Mucosa of gallbladder (tissue), 1 donor: ENCODE measurements around the gene BASP1. TPM values are rescaled to one million over a fixed set of nuclear protein-coding genes. Genes with fewer than 3 reads are reported as not detected.
"Not testable (repeated sequence)": the region's sequence is repeated elsewhere in the genome, so short reads cannot be mapped to it uniquely, and the experiment has no call there.

ENCODE experiments used
- DNase-seq: peaks from one replicate; pipeline ENCODE4 v3.0.0-alpha.2; 2020; ENCODE audit warnings: low spot score
- total RNA-seq: library from RNA; stranded (reverse); gene quantifications from one replicate; pipeline ENCODE4 v1.2.1, GENCODE V29; 2021
- donor health status: DM: no; HTN: no; CAD: no.

BASP1 gene
- total RNA-seq, 1 donor from 2014 or later = 40.3 TPM

- DNase-seq = no peak
Observed at GRCh38 chr5:17223367-17224185, 6.1 kb downstream of the BASP1 start.

DNA sequence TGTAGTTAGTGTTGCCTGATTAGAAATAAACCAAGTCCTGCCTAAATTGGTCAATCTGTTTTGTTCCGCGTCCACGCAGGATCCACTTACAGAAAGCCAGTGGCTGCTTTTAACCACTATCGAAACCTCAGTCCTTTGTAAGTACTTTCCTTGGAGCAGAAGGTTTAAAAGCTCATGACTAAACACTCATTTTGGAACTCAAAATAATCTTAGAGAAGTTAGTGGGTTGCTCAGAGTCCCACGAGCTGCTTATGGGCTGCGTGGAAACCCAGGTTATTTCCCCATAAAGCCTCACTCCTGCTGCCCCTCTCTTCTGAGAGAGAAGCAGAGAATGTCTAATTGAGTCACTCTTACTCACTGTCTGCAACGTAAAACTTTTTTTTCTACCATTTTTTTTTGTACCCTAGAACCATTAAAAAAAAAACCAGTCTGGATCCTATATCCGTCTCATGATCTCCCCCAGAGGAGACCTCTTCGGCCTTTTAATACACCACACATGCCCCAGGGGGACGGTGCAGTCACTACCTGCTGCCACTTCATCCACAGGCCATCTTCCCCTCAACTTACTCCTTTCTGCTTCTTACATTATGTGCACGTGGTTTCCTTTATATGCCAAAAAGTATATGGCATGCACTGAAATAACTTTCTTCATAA is 7.6 kb downstream of the BASP1 start:
- DNase-seq = no peak

GRCh38 chr5:17225520-17225919 is 8.1 kb downstream of the BASP1 start:
- no peak for DNase-seq

DNA sequence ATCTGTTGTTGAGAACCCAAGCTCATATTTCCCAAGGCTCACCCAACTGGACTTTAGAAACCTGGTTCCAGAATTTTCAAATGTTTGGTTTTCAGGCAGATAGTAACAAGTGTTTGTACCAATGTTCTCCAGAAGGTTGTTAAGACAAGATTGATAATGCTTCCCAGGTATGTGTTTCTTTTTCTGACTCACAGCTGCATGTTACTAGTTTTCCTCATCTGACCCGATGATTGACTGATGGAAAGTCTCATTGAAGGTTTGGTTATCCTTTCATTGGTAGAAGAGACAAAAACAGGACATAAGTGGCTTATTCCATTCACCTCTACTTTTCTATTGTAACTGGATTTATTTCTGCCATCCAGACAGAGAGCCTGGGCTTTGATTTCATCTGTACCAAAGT is 10.4 kb downstream of the BASP1 start:
- DNase-seq = no peak

DNA sequence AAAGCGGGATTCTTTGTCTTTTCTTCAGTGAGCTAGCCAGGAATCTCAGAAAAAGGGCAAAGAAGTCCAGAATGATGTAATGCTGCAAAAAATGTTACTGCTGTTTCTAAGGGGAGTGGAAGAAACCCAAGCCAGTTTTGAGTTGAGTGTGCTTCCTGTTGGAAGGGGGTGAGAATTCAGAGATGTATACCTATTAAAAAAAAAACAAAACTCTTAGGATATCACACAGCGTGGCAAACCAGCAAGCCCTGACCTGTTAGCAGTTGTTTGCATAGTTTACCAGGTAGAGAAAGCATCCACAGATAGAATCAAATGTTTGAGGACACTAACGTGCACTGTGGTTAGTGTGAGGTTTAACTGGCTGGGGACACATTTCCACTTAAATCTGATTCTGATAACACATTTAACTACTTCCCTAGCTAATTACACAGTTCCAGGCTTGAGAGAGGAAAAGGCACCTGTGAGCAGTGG is 11.4 kb downstream of the BASP1 start:
- no peak for DNase-seq

DNA sequence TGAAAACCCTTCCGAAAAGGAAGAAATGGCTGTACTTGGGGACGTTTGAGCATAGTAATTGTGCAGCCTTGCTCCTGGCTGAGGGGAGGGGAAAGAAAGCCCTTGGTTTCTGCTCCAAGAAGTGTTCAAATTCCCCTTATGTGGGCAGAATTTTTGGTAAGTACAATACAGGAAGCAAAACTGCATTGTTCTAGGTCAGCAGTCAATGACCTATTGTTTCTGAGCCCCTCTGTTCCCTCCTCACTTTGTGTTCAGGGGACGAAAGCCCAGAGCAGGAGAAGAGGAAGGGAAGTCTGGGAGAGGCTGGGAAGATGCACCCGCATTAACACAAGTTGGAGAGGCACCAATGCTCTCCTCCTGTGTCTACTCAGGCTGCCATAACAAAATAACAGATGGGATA is 11.9 kb downstream of the BASP1 start:
- no peak for DNase-seq

DNA sequence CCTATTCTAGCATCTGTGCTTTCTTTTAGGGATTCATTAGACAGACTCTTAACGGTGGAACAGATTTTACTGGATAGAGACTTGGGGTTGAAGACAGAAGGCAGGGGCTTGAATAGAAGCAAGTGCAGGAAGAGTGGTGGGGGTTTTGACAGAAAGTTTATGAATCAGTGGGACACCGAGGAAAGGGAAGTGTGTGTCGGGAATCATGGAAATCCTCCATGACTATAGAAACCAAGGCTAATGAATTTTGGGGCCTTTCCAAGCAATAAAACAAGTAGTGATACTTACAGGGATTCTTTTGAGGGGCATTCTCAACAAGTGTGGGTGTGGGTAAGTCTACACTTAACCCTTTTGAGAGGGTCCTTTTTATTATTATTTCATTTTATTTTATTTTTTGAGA is 12.8 kb downstream of the BASP1 start:
- no peak for DNase-seq

- no peak for DNase-seq
Observed at GRCh38 chr5:17230808-17231525, 13.5 kb downstream of the BASP1 start.

GRCh38 chr5:17232405-17232804 is 15.0 kb downstream of the BASP1 start:
- DNase-seq = no peak

DNA sequence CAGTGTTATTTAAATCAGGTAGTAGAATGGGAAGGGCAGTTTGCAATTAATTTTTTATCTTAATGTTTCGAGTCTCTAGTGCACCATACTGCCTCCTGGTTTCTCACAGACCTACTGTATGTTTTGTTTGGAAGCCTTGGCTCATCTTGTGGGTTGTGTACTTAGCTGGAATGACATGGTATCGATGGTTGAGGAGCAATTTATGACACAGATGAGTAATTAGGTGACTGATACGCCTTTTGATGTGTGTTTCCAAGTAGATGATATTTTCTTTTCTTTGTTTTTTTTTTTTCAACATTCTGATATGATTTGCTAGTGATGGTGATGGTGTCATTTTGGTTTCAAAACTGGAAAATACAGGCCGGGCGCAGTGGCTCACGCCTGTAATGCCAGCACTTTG is 16.1 kb downstream of the BASP1 start:
- DNase-seq = no peak

GRCh38 chr5:17234374-17234773 is 16.9 kb downstream of the BASP1 start:
- DNase-seq = no peak

- no peak for DNase-seq
Observed at GRCh38 chr5:17235731-17236330, 18.4 kb downstream of the BASP1 start.

- no peak for DNase-seq
Observed at GRCh38 chr5:17238521-17239041, 21.1 kb downstream of the BASP1 start.

GRCh38 chr5:17239953-17240352 is 22.5 kb downstream of the BASP1 start:
- no peak for DNase-seq

GRCh38 chr5:17240487-17240886 is 23.1 kb downstream of the BASP1 start:
- DNase-seq = no peak

DNA sequence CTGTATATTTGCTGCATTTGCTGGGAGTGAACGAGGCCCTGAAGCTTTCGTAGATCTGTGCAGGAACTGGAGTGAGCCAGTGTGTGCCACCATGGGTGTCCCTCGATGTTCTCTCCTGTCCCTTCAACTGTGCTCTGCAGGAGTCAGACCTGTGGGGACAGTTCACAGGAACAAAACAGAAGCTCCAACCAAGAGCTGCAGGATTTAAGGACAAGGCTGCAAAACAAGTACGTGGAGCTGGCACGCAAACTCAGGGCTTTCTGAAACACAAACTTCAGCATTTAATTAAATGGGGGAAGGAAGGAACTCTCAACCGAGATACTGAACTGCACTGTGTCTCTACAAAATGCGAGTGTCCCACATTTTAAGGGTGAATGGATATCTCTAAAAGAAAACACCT is 24.2 kb downstream of the BASP1 start:
- no peak for DNase-seq

DNA sequence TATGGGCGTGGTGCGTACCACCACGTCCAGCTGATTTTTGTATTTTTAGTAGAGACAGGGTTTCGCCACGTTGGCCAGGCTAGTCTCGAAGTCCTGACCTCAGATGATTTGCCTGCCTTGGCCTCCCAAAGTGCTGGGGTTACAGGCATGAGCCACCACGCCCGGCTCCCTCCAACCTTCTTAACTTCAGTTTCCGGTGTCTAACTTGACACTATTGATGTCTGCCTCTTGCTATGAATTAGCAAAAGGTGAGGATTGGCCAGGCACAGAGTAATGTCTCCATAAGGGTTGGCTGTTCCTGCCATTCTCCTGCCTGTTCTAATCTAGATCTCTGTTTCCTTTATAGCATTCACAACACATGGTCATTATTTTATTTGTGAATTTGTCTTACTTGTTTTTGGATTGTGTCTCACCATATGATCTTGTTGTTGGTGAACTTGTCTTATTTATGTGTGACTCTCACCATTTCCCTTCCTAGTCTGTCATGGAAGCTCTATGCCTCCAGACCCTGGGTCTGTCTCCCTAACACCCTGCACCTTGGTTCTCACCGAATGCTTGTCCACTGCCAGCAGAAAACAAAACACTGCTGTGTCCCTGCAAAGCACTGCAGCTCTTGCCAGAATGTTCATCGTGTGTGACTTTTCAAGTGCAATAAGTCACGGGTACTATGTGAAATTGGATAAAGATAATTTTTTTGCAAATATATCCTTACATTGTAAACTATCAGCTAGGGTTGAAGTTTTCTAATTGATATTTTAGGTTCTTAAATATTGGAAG is 26.0 kb downstream of the BASP1 start:
- no peak for DNase-seq

GRCh38 chr5:17249029-17249634 is 31.7 kb downstream of the BASP1 start:
- DNase-seq = peak; percentile 35

GRCh38 chr5:17249841-17250240 is 32.4 kb downstream of the BASP1 start:
- not testable (repeated sequence) for DNase-seq

- DNase-seq = no peak
Observed at GRCh38 chr5:17252543-17252942, 35.1 kb downstream of the BASP1 start.
